ENCODE results near the gene TADA2A. TPM values are rescaled to one million over a fixed set of nuclear protein-coding genes. Genes with fewer than 3 reads are reported as not detected.

Gene TADA2A
- total RNA-seq, 1 donor from 2014 or later = 21.4 TPM

DNA sequence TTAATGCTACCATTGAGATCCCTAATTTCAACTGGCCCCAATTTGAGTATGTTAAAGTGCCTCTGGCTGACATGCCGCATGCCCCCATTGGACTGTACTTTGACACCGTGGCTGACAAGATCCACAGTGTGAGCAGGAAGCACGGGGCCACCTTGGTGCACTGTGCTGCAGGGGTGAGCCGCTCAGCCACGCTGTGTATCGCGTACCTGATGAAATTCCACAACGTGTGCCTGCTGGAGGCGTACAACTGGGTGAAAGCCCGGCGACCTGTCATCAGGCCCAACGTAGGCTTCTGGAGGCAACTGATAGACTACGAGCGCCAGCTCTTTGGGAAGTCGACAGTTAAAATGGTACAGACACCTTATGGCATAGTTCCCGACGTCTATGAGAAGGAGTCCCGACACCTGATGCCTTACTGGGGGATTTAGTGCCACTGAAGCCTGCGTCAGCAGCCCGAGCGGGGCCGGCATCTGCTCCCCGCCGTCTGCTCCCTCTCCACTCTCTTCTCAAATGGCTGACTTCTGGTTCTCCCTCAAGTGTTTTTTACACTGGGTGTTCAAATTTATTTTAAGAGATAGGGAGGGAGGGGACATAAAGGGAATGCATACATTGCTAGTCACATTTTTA, 105.9 kb downstream of the TADA2A start:
- H3K27me3 ChIP-seq = no peaks in the 10 kb centered on the region
- DNase-seq = no peak
- intact Hi-C loops (cut with DNase I) = no loop called here
- no peak overlapping the region for H3K27ac ChIP-seq
- H3K4me3 ChIP-seq = no peak overlapping the region
- no peaks in the 10 kb centered on the region for H3K9me3 ChIP-seq
- no peaks in the 10 kb centered on the region for H3K4me1 ChIP-seq
- TF ChIP-seq, protein P1, sequence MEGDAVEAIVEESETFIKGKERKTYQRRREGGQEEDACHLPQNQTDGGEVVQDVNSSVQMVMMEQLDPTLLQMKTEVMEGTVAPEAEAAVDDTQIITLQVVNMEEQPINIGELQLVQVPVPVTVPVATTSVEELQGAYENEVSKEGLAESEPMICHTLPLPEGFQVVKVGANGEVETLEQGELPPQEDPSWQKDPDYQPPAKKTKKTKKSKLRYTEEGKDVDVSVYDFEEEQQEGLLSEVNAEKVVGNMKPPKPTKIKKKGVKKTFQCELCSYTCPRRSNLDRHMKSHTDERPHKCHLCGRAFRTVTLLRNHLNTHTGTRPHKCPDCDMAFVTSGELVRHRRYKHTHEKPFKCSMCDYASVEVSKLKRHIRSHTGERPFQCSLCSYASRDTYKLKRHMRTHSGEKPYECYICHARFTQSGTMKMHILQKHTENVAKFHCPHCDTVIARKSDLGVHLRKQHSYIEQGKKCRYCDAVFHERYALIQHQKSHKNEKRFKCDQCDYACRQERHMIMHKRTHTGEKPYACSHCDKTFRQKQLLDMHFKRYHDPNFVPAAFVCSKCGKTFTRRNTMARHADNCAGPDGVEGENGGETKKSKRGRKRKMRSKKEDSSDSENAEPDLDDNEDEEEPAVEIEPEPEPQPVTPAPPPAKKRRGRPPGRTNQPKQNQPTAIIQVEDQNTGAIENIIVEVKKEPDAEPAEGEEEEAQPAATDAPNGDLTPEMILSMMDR (IDR thresholded peaks at IDR 0.05) = no peak
- no peak for ATAC-seq
- peaks cover 43% of the 10 kb centered on the region for H3K36me3 ChIP-seq

DNA sequence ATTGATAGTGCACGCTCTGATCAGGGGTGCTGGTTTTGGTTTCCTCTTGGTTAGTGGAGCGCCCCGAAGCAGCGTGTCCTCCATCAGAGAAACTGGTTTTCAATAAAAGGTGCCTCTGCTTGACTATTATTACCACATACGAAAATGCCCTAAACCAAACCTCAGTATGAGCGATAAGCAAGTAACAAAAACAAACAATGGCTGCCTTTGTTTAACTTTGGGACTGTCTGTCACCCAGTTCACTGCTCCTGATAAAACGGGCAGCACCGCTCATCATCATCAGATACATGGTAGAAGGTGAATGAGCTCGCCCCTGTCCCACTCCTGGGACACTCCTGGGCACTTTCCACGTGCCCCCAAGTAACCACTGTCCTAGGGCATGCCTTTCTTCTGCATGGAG, 107.0 kb downstream of the TADA2A start:
- Histone ChIP-seq H3K4me1 (no peaks in the 10 kb centered on the region), H3K36me3 (peaks cover 55% of the 10 kb centered on the region), H3K4me3 (no peak overlapping the region), H3K9me3 (no peaks in the 10 kb centered on the region), H3K27ac (no peak overlapping the region), H3K27me3 (no peaks in the 10 kb centered on the region)
- DNase-seq = no peak
- TF ChIP-seq, protein P1 (IDR thresholded peaks at IDR 0.05) = no peak
- ATAC-seq = no peak
- intact Hi-C loops (cut with DNase I) = no loop called here

DNA sequence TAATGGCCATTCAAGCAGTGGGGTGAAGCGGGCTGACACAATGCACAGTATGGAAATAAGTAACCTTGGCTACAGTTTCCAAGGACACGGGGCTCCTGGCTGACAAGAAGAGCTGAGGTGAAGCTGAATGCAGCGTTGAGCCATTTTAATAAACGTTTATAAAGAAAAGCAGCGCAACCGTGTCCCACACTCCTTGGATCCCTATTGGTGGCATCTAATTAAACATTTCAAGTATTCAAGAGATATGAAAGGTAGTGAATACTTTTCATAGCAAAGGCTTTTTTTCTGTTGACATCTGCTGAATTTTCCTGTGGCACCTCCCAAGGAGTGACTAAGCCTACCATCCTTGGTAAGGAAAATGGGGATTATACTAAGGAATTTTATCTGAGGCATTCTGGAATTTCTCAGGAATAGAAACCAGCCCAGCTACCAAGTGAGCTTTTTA, 109.5 kb downstream of the TADA2A start:
- peaks cover 77% of the 10 kb centered on the region for H3K36me3 ChIP-seq
- TF ChIP-seq, protein P1 (IDR thresholded peaks at IDR 0.05) = no peak
- no peaks in the 10 kb centered on the region for H3K9me3 ChIP-seq

GRCh38 chr17:37517881-37518280, 111.2 kb downstream of the TADA2A start:
- Histone ChIP-seq H3K27ac (no peak overlapping the region), H3K9me3 (no peaks in the 10 kb centered on the region), H3K4me3 (no peak overlapping the region), H3K4me1 (no peaks in the 10 kb centered on the region), H3K36me3 (peaks cover 72% of the 10 kb centered on the region), H3K27me3 (no peaks in the 10 kb centered on the region)
- ATAC-seq (no peak), DNase-seq (no peak)
- TF ChIP-seq, protein P1 (IDR thresholded peaks at IDR 0.05) = no peak
- intact Hi-C loops (cut with DNase I) = no loop called here

More for the DNA sequence above, 109.5 kb downstream of the TADA2A start:
- no peaks in the 10 kb centered on the region for H3K4me1 ChIP-seq
- DNase-seq (no peak), ATAC-seq (no peak)
- no peak overlapping the region for H3K27ac ChIP-seq
- intact Hi-C loops (cut with DNase I) = no loop called here
- no peak overlapping the region for H3K4me3 ChIP-seq
- H3K27me3 ChIP-seq = no peaks in the 10 kb centered on the region

GRCh38 chr17:37518826-37519225, 112.1 kb downstream of the TADA2A start:
- ATAC-seq (no peak), DNase-seq (no peak)
- H3K27ac ChIP-seq = no peak overlapping the region
- no peaks in the 10 kb centered on the region for H3K9me3 ChIP-seq
- H3K27me3 ChIP-seq = no peaks in the 10 kb centered on the region
- TF ChIP-seq, protein P1 (IDR thresholded peaks at IDR 0.05) = no peak
- intact Hi-C loops (cut with DNase I) = no loop called here
- peaks cover 72% of the 10 kb centered on the region for H3K36me3 ChIP-seq
- no peak overlapping the region for H3K4me3 ChIP-seq
- H3K4me1 ChIP-seq = no peaks in the 10 kb centered on the region

Measured in upper lobe of right lung (tissue), 1 donor.